GM10266 (cell line): Measurements from ENCODE around the gene COX4I2.
A peak's percentile ranks its signal among the peaks of the same experiment; 100 is the strongest.

ENCODE experiments used
- DNase-seq: peaks from one replicate; pipeline ENCODE4 v3.0.0; 2012; ENCODE audit errors: extremely low spot score
- CTCF ChIP-seq: IDR thresholded peaks from 2 replicates; pipeline ENCODE4 v1.5.1; 2012; ENCODE audit warnings: mild to moderate bottlenecking, low read depth; ENCODE audit not compliant: control insufficient read depth, insufficient read depth; ENCODE audit errors: missing control alignments

COX4I2 gene

DNA sequence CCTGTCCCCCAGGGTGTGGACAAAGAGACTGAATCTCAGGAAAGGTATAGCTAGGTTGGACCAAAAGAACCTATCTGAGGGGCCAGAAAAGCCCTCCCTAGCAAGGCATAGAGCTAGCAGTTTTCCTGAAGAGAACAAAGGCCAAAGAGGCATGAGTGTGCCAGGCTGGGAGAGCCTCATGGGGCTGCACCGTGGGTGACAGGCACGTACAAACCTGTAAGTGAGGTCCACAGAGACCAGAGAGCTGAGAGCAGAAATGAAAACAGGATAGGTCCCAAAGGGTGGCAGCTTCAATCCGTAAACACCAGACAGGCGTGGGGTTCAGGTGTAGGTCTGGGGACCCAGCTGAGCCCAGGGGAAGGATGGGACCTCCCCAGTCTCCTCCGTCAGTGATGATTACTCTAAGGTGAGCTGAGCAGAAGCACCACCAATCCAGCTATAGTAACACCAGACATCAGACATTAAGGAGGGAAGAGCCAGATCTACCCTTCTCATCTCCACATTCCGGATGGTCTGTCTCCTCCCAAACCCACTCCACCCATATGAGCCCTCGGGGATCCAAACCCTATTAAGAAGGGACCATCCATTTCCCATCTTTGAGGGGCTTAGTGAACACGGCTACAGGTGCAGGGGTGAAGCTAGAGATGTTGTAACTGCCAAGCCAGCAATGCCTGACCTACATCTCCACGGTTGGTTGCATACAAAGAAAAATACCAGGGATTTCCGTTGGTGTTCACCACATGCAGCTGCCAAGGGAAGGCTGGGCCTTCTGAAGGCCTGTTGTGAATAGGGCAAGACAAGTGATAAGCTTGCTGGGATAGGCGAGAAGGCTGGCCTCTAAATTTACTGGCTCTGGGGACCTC lies 46.7 kb downstream of the COX4I2 start:
- TF ChIP-seq CTCF, result no peak

DNA sequence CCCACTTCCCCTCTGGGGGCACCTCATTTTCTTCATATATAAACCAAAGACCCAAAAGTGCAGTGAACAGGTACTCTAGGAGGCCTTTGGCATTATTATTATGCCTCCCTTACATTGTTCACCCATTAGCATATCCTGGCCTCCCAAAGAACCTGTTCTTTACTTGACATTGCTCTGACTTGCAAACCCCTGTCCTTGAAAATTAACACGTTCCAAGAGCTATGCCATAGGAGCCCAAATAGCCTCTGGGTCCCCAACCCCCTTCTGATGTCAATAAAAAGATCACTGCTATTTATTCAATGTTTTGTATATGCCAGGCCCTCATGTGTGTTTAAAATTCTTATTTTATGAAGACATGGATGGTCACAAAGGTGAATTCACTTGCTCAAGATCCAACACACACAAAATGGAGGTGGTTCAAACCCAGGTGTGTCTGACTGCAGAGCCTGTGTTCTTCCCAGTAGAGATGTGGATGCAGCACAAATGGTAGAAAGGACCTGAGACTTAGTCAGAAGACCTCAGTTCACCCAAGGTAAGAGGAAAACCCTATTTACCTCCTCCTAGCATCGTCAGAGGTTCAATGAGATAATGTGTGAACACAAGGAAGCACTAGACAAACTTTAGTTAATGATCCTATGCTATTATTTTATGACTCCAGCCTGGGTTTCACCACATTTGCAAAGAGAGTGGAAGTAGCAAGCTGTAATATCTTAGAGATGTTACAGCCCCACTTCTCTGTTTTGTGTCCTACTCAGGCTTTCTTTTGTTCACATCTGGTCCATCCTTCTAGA lies 48.3 kb downstream of the COX4I2 start:
- no peak for TF ChIP-seq CTCF
- DNase-seq, result no peak

More for the DNA sequence above, 46.7 kb downstream of the COX4I2 start:
- no peak for DNase-seq

GRCh38 chr20:31687777-31688176 lies 50.1 kb downstream of the COX4I2 start:
- no peak for TF ChIP-seq CTCF
- DNase-seq, result no peak

GRCh38 chr20:31689141-31689540 lies 51.4 kb downstream of the COX4I2 start:
- no peak for TF ChIP-seq CTCF
- no peak for DNase-seq

DNA sequence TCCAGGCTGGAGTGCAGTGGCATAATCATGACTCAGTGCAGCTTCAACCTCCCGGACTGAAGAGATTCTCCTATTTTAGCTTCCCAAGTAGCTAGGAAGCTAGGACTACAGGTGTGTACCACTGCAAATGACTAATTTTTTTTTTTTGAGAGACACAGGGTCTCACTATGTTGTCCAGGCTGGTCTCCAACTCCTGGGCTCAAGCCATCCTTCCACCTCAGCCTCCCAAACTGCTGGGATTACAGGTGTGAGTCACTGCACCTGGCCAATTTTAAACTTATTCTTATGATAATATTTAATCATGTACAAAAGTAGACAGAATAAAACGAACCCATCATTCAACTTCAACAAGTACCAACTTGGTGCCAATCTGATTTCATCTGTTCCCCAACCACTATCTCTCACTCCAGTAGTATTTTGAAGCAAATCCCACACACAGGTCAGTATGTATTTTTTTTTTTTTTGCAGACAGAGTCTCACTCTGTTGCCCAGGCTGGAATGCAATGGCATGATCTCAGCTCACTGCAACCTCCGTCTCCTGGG lies 52.5 kb downstream of the COX4I2 start:
- DNase-seq, result no peak
- TF ChIP-seq CTCF, result no peak

GRCh38 chr20:31691646-31692275 lies 54.0 kb downstream of the COX4I2 start:
- no peak for TF ChIP-seq CTCF
- DNase-seq, result peak; percentile 34

DNA sequence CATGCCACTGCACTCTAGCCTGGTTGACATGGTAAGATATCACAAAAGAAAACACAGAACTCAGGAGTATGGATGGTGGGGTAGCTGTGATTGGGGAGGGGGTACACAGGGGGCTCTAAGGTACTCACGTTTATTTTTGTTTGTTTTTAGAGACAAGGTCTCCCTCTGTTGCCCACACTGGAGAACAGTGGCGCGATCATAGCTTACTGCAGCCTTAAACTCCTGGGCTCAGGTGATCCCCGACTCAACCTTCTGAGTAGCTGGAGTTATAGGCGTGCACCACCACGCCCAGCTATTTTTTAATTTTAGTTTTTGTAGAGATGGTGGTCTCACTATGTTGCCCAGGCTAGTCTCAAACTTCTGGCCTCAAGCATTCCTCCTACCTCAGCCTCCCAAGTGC lies 55.7 kb downstream of the COX4I2 start:
- TF ChIP-seq CTCF, result no peak
- DNase-seq, result no peak
